Dedifferentiated amniotic fluid mesenchymal stem cell (primary cell): Measurements from ENCODE around the gene PMP22.

ENCODE experiments used
- DNase-seq: peaks from one replicate; pipeline ENCODE4 v3.0.0-alpha.2; 2016; ENCODE audit errors: extremely low spot score

The PMP22 gene

DNA sequence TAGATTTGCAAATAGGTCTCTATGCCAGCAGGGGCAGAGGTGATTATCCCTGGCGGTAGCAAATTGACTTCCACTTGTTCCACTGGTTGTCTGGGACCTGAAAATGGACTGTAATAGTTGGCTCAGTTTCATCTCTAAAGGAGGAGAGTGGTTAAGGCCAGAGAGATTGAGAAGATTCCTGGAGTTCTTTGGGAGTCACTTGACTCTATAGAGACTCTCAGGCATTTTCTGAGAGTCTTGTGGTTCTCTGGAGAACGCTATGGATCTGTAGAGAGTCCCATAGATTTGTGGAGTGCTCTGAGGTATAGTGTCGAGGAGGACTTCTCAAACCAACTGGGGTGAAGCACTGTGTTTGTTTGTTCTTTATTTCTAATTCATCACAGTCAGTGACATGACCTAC is 8.9 kb upstream of the PMP22 start:
- no peak for DNase-seq

GRCh38 chr17:15273141-15273793 is 8.1 kb upstream of the PMP22 start:
- peak; percentile 60 for DNase-seq

GRCh38 chr17:15271741-15272140 is 6.6 kb upstream of the PMP22 start:
- DNase-seq = no peak

DNA sequence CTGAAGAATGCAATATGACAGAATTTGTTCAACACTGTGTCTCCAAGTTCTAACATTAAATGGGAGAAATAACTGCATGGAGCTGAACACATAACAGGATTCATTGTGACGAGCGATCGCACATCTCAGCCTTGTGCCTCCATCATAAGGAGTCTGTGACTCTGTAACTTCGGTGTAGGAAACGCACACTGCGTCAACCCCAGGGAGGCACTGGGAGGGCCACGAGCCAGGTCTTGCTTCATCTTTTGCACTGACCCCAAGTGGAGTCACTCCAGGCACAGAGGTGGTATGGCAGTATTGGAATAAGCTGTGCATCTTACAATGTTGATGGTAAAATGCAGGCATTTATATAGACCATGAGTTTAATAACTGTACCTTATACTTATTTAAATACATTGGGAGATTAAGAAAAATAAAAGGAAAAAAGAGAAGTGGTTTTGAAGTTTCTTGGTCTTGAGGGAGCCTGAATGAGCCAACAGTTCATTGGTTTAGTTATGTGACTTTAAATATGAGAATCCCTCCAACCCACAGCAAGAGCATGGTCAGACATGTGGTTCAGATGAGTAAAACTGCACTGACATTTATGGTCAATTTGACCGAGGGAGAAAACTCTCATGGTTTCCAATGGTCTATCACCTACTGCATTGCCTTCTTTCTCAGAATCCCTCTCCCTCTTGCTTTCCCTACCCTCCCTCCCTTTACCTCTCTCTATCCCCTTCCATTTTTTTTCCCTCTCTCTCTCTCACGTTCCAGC is 5.7 kb upstream of the PMP22 start:
- DNase-seq = no peak

DNA sequence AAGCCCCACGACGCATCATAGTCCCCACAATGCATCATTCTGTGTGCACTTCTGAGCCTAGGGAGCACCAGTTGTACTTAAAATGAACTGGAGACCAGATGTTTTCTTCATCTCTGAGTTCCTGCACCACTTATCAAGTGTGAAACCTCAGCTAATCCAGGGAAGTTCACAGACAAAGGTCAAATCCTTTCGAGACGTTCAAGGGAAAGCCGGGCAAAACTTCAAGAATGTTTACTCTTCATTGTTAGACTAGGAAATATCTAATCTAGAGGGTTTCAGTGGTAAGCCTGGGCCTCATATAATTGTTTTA is 4.6 kb upstream of the PMP22 start:
- no peak for DNase-seq

DNA sequence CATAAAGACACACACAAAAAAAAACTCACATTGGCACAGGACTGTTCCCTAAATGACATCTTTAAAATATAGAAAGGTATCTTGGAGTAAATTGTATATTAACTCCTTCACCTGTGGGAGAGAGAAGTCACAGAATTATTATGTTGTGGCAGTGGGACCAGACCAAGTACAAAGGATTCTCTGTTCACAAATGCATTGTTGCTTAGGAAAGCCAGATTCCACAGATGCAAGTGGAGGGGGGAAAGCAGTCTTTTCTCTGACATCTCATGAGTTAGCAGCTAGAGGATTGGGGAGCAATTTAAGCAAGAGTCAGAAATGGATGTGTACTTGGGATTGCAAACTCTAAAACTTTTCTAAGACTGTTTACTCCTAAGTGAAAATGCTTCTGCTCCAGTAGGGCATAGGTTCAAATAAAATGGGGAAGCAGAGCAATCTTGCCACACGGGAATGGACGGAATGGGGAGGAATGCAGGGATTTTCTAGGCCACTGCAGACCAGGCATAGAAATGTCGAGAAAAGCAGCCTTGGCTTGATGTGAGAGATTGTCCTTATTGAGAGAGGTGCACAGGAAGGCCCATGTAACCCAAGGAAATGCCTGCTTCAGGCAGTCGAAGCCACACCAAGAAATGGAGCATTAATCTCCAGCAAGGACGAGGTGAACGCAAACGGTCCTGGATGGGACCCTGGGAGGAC is 4.1 kb upstream of the PMP22 start:
- DNase-seq = no peak

GRCh38 chr17:15268461-15268860 is 3.3 kb upstream of the PMP22 start:
- no peak for DNase-seq

- no peak for DNase-seq
These were observed 2.9 kb upstream of the PMP22 start for GRCh38 chr17:15267996-15268395.

- DNase-seq = no peak
These were observed 1.4 kb upstream of the PMP22 start for GRCh38 chr17:15266325-15267125.

DNA sequence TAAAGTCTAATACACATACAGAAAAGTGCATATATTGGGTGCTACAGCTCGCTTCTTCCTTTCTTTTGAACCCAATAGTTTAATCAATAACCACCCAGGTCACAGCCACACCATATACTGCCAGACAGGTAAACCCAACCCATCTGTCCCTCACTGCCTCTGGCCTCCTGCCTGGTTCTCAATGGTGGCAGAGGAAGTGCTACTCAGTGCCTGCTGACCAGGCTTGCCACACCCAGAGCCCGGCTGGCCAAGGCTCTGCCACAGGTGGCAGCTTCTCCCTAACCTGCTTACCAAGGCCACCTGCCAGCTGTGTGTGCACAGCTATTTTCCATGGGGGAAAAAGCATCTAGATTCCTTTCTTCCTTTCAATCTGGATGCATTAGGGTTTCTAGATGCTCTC is 584 bp downstream of the PMP22 start:
- DNase-seq = no peak

- no peak for DNase-seq
These were observed 1.4 kb downstream of the PMP22 start for GRCh38 chr17:15263680-15264079.

DNA sequence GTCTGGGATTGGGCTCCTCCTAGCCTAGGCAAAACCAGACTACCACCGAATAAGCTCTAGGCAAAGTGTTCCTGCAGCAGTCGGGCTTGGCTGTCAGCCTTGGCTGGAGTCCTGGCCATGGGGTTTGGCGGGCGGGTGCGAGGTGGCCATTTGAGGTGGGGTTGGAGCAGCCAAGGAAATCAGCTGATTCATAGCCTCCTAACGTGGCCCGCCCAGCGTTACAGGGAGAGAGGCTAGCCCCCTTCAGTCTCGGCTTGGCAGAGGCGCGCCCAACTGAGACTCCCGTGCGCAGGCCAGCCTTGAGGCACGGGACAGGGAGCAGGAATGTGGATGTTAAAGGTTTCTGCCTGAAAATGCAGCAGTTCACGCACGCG is 1.9 kb downstream of the PMP22 start:
- DNase-seq = peak; percentile 76

DNA sequence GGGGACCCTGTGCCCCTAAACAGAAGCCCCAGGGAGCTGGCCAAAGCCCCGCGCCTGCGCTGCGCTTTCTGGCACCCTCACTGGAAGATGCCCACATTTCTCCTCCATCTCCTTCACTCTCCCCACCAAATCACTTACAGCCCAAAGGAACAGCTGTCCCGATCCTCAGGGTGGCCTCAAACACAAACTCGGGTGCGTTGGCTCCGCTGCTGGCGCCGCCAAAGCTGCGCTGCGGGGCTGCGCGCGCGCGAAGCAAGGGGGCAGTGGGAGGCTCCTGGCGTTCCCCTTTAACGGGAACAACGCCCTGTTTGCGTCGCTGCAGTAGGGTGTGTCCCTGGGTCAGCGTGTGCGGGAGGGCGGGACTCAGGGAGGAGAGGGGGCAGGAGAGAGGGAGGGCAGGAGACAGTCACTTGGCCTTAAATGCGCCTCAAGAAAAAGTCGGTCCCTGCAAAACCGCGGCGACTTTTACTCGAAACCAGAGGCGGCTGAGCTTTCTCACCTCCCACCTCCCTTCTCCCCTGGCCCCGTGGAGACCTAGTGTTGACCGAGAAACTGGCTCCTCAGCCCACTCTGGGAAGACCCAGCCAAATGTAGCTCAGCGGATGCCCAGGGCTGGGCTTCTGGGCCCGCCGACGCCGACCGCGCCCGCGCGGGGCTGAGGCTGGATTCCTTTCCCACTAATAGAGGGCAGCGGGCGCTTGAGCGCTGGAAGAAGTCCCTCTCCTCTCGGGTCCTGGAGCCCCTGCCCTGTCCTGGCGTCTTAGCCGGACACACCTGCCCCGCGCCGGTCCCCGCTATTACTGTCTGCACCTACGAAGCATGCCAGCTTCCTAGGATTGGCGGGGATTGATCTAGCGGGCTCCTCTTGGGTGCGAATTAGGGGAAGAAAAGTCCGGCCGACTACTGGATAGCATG is 2.6 kb downstream of the PMP22 start:
- peak; percentile 82 for DNase-seq

DNA sequence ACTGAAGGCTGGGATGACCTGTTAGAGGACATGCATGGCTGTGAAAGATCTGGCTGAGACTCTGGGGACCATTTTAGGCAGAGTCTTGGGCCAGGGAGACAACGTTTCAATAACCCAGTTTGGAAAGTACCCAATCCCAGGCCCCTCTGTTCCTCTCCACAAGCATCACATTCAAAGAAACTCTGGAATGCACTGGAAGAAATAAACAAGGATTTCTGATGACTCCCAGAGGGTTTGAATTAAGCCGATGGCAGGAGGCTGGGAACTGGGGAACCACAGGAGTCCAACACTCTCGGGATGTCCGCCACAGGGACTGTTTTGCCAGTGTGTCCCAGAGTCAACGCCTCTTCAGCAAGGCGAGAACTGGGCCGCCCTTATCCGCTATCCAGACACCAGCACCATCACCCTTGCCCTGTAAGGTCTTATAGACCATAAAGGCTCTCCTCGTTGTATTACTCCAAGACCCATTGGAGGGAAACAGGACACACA is 3.3 kb downstream of the PMP22 start:
- DNase-seq = peak; percentile 25

GRCh38 chr17:15261258-15261801 is 3.8 kb downstream of the PMP22 start:
- peak; percentile 65 for DNase-seq

DNA sequence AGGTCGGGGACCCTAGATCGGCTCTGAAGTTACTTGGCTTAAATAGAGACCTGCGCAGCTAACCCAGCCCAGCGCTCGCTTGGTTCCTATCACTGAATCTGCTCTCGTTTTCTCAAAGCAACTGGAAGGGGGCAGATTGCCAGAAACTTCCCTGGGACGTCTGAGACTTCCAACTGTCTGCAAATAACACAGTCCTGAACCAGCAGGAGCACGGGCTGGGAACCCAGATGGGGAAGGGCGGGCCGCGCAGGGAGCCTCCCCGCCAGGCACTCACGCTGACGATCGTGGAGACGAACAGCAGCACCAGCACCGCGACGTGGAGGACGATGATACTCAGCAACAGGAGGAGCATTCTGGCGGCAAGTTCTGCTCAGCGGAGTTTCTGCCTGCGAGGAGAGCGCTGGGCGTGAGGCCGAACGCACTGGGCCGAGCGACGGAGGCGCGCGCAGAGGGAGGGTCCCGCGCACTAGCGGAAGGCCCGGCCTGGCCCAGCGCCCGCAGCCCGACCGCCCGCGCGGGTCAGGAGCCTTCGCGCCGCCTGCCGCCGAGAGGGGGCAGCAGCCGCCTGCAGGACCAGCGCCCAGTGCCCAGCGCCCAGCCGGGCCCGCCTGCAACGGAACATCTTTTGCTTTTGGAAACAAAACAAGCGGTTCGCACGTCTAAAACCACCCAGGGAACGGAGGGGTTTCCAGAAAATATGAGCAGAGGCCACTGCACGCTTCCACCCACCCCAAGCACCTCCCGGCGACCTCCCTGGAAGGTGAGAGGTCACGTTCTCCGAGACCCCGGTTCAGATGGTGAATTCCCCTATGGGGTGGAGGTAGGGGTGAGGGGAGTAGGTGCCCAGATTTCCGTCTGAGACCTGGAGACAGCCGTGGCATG is 4.5 kb downstream of the PMP22 start:
- peak; percentile 74 for DNase-seq

GRCh38 chr17:15257796-15258512 is 7.2 kb downstream of the PMP22 start:
- no peak for DNase-seq

- peak; percentile 73 for DNase-seq
These were observed 7.8 kb downstream of the PMP22 start for GRCh38 chr17:15257258-15257788.

GRCh38 chr17:15256689-15257088 is 8.4 kb downstream of the PMP22 start:
- no peak for DNase-seq
